Measurements from ENCODE around the gene CPNE2. TPM values are rescaled to one million over a fixed set of nuclear protein-coding genes. Genes with fewer than 3 reads are reported as not detected.
A peak's percentile ranks its signal among the peaks of the same experiment; 100 is the strongest.

CPNE2 gene
- total RNA-seq, 1 experiment from 2014 or later, result 14.5 TPM

GRCh38 chr16:57179215-57179828 is 86.9 kb downstream of the CPNE2 start:
- Mint-ChIP-seq H3K9me3 (ENCODE audit: low read depth, unreplicated experiment) (no peaks in the 10 kb centered on the region), H3K4me3 (ENCODE audit: low read depth, unreplicated experiment) (no peak overlapping the region), H3K27ac (ENCODE audit: unreplicated experiment) (no peak overlapping the region), H3K27me3 (ENCODE audit: unreplicated experiment) (no peaks in the 10 kb centered on the region), H3K4me1 (ENCODE audit: low read depth, unreplicated experiment) (peaks cover 8% of the 10 kb centered on the region), H3K36me3 (ENCODE audit: insufficient read depth, unreplicated experiment) (peaks cover 4% of the 10 kb centered on the region)
- BruUV-seq (replicated peaks), result no TSS peak
- CTCF ChIA-PET, result no interaction called here
- no peak for DNase-seq
- intact Hi-C loops (cut with micrococcal nuclease; ENCODE audit: unreplicated experiment), result no loop called here
- TF ChIP-seq CTCF (IDR thresholded peaks at IDR 0.05; ENCODE audit: unreplicated experiment), result no peak

- TF ChIP-seq CTCF (IDR thresholded peaks at IDR 0.05; ENCODE audit: unreplicated experiment), result no peak
- Mint-ChIP-seq H3K9me3 (ENCODE audit: low read depth, unreplicated experiment) (no peaks in the 10 kb centered on the region), H3K4me3 (ENCODE audit: low read depth, unreplicated experiment) (peak overlapping the region; percentile 93), H3K27me3 (ENCODE audit: unreplicated experiment) (no peaks in the 10 kb centered on the region), H3K36me3 (ENCODE audit: insufficient read depth, unreplicated experiment) (peaks cover 37% of the 10 kb centered on the region), H3K27ac (ENCODE audit: unreplicated experiment) (no peak overlapping the region), H3K4me1 (ENCODE audit: low read depth, unreplicated experiment) (peaks cover 18% of the 10 kb centered on the region)
- intact Hi-C loops (cut with micrococcal nuclease; ENCODE audit: unreplicated experiment), result loop anchor here (10.0 kb wide), 1 partner anchor 231 kb away; no protein-coding TSS in a partner anchor
- no peak for DNase-seq
- BruUV-seq (replicated peaks), result no TSS peak
- CTCF ChIA-PET, result no interaction called here
These were observed 91.7 kb downstream of the CPNE2 start for GRCh38 chr16:57184113-57184512.

- DNase-seq, result peak; percentile 20
- no TSS peak for BruUV-seq (replicated peaks)
These were observed 92.6 kb downstream of the CPNE2 start for GRCh38 chr16:57184887-57185445.

DNA sequence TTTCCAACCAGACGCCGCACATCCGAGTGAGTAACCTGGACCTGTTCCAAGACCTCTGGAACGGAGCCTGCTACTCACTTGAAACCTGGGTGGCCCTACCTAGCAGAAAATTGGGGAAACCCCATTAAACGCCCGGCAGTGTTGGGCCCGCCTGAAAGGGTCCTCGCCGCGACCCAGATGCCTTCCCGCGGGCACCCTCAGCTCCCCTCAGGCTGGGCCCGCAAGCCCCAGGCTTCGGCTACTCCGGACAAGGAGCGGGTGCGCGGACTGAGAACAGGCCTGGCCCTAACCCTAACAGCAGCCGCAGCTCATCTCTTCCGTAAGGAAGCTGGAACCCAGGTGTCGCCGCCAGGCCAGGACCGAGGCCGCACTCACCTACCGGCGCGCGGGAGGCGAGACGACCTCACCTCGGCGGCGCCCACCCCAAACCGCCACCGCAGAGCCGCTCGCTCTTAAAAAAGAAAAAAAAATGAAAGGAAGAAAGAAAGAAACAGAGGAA is 93.1 kb downstream of the CPNE2 start:
- intact Hi-C loops (cut with micrococcal nuclease; ENCODE audit: unreplicated experiment), result loop anchor here (10.0 kb wide), 1 partner anchor 229 kb away; no protein-coding TSS in a partner anchor
- peak overlapping the region; percentile 87 for H3K27ac Mint-ChIP-seq (ENCODE audit: unreplicated experiment)
- TF ChIP-seq CTCF (IDR thresholded peaks at IDR 0.05; ENCODE audit: unreplicated experiment), result no peak
- H3K4me1 Mint-ChIP-seq (ENCODE audit: low read depth, unreplicated experiment), result peaks cover 18% of the 10 kb centered on the region
- peak overlapping the region; percentile 93 for H3K4me3 Mint-ChIP-seq (ENCODE audit: low read depth, unreplicated experiment)
- CTCF ChIA-PET, result interaction anchor here (0.6 to 1.4 kb wide), 11 partner anchors 9 to 280 kb away, joined by 3 to 9 read pairs (median 4); partner anchors contain the start of genes ARL2BP and CPNE2
- peak; percentile 36 for DNase-seq
- no peaks in the 10 kb centered on the region for H3K27me3 Mint-ChIP-seq (ENCODE audit: unreplicated experiment)
- H3K9me3 Mint-ChIP-seq (ENCODE audit: low read depth, unreplicated experiment), result no peaks in the 10 kb centered on the region
- H3K36me3 Mint-ChIP-seq (ENCODE audit: insufficient read depth, unreplicated experiment), result peaks cover 37% of the 10 kb centered on the region
- TSS peak; percentile 70 for BruUV-seq (replicated peaks)

More at GRCh38 chr16:57184887-57185445, 92.6 kb downstream of the CPNE2 start:
- intact Hi-C loops (cut with micrococcal nuclease; ENCODE audit: unreplicated experiment), result loop anchor here (10.0 kb wide), 1 partner anchor 230 kb away; no protein-coding TSS in a partner anchor
- peak overlapping the region; percentile 87 for H3K27ac Mint-ChIP-seq (ENCODE audit: unreplicated experiment)
- H3K9me3 Mint-ChIP-seq (ENCODE audit: low read depth, unreplicated experiment), result no peaks in the 10 kb centered on the region
- peaks cover 37% of the 10 kb centered on the region for H3K36me3 Mint-ChIP-seq (ENCODE audit: insufficient read depth, unreplicated experiment)
- H3K4me1 Mint-ChIP-seq (ENCODE audit: low read depth, unreplicated experiment), result peaks cover 18% of the 10 kb centered on the region
- peak overlapping the region; percentile 93 for H3K4me3 Mint-ChIP-seq (ENCODE audit: low read depth, unreplicated experiment)
- CTCF ChIA-PET, result interaction anchor here (0.7 to 1.4 kb wide), 4 partner anchors 35 to 192 kb away, joined by 3 to 9 read pairs (median 4); partner anchors contain the start of gene ARL2BP
- H3K27me3 Mint-ChIP-seq (ENCODE audit: unreplicated experiment), result no peaks in the 10 kb centered on the region
- TF ChIP-seq CTCF (IDR thresholded peaks at IDR 0.05; ENCODE audit: unreplicated experiment), result no peak
